Embryonic facial prominence (tissue), 1 donor: ENCODE results near the gene HOXA4.

Experiments
- DNase-seq: peaks from one replicate; pipeline ENCODE4 v3.0.0-alpha.2; 2016; ENCODE audit errors: extremely low spot score

The HOXA4 gene

GRCh38 chr7:27147199-27148030, 16.9 kb upstream of the HOXA4 start, which contains the start of gene HOXA6:
TSS of gene HOXA6 (minus strand) at chr7:27147774. CDS start at chr7:27147749, 25 bp downstream.
- DNase-seq: no peak

GRCh38 chr7:27146491-27147198, 16.1 kb upstream of the HOXA4 start:
- no peak for DNase-seq

GRCh38 chr7:27145914-27146412, 15.4 kb upstream of the HOXA4 start:
- no peak for DNase-seq

- no peak for DNase-seq
Observed at GRCh38 chr7:27145165-27145913, 14.8 kb upstream of the HOXA4 start.

- no peak for DNase-seq
Observed at GRCh38 chr7:27144781-27145164, 14.2 kb upstream of the HOXA4 start.

- DNase-seq: no peak
Observed at GRCh38 chr7:27143950-27144780, 13.6 kb upstream of the HOXA4 start.

- DNase-seq: no peak
Observed at GRCh38 chr7:27143023-27143949, 12.7 kb upstream of the HOXA4 start, which contains the start of gene HOXA5. TSS of gene HOXA5 (minus strand) at chr7:27143681. CDS start at chr7:27143607, 74 bp downstream.

GRCh38 chr7:27142580-27143022, 12.0 kb upstream of the HOXA4 start:
- no peak for DNase-seq

GRCh38 chr7:27141923-27142579, 11.5 kb upstream of the HOXA4 start:
- DNase-seq: no peak

GRCh38 chr7:27141137-27141922, 10.8 kb upstream of the HOXA4 start:
- DNase-seq: no peak

GRCh38 chr7:27140126-27140857, 9.7 kb upstream of the HOXA4 start:
- DNase-seq: no peak

- no peak for DNase-seq
Observed at GRCh38 chr7:27139334-27140125, 9.0 kb upstream of the HOXA4 start.

- DNase-seq: no peak
Observed at GRCh38 chr7:27138985-27139333, 8.4 kb upstream of the HOXA4 start.

- DNase-seq: no peak
Observed at GRCh38 chr7:27138472-27138871, 7.9 kb upstream of the HOXA4 start.

GRCh38 chr7:27137640-27138315, 7.2 kb upstream of the HOXA4 start:
- DNase-seq: no peak

GRCh38 chr7:27134392-27134791, 3.8 kb upstream of the HOXA4 start:
- DNase-seq: no peak
